GM12878 (cell line): ENCODE results near the gene DQX1.

Source experiments
- ASH2L ChIP-seq: fragments of 300-600, 200-600 bp; sonication (generic); IDR thresholded peaks from 2 replicates; pipeline ENCODE4 v1.6.1; 2017; ENCODE audit warnings: low read depth, mild to moderate bottlenecking, borderline replicate concordance
- CTCF ChIP-seq, 3 experiments: IDR thresholded peaks in 2 of 3; conservative IDR thresholded peaks in 1 of 3; 2 replicates each; pipeline ENCODE4 v1.5.1; 2011; ENCODE audit warnings: low read depth in 3 of 3, low read length in 3 of 3, mild to moderate bottlenecking in 3 of 3, control low read depth in 2 of 3, moderate library complexity in 2 of 3, inconsistent platforms in 1 of 3, mixed read lengths in 1 of 3; ENCODE audit not compliant: control insufficient read depth in 2 of 3, insufficient read depth in 1 of 3; ENCODE audit errors: extremely low read depth in 1 of 3
- EP300 ChIP-seq, 2 experiments: fragments of 150-350 bp in 1 of 2; IDR thresholded peaks; 2 replicates each; pipeline ENCODE4 v1.6.1; 2011 to 2012; ENCODE audit warnings: low read depth in 2 of 2, low read length in 2 of 2, borderline replicate concordance in 1 of 2, improper control_type of control experiment in 1 of 2, inconsistent platforms in 1 of 2; ENCODE audit not compliant: control insufficient read depth in 1 of 2
- EZH2 ChIP-seq: IDR thresholded peaks from 2 replicates; pipeline ENCODE4 v1.6.1; 2012; ENCODE audit warnings: low read depth, mild to moderate bottlenecking, control low read depth, inconsistent platforms, low read length, borderline replicate concordance; ENCODE audit not compliant: control insufficient read depth
- HDAC6 ChIP-seq: fragments of 200-600 bp; sonication (generic); IDR thresholded peaks from one replicate; pipeline ENCODE4 v1.8.0; 2017; ENCODE audit warnings: antibody characterized with exemption; ENCODE audit not compliant: unreplicated experiment
- KDM1A ChIP-seq: fragments of 200-600 bp; sonication (generic); IDR thresholded peaks from 2 replicates; pipeline ENCODE4 v1.6.1; 2016; ENCODE audit warnings: borderline replicate concordance
- KLF5 ChIP-seq: fragments of 450-650 bp; IDR thresholded peaks from 2 replicates; pipeline ENCODE4 v1.6.1; 2014; ENCODE audit warnings: mild to moderate bottlenecking; ENCODE audit not compliant: partially characterized antibody
- NR2F1 ChIP-seq: fragments of 450-650 bp; conservative IDR thresholded peaks from 2 replicates; pipeline ENCODE4 v1.6.1; 2017; ENCODE audit warnings: mild to moderate bottlenecking
- POLR2A ChIP-seq: IDR thresholded peaks from 2 replicates; pipeline ENCODE4 v1.6.1; 2011; ENCODE audit warnings: low read depth, mild to moderate bottlenecking, low read length
- SKIL ChIP-seq: fragments of 450-650 bp; IDR thresholded peaks from 2 replicates; pipeline ENCODE4 v1.6.1; 2017; ENCODE audit warnings: mild to moderate bottlenecking, low read depth, inconsistent platforms; ENCODE audit not compliant: poor library complexity, severe bottlenecking
- USF1 ChIP-seq: IDR thresholded peaks from 2 replicates; pipeline ENCODE4 v1.6.1; 2011; ENCODE audit warnings: borderline replicate concordance, low read depth, mild to moderate bottlenecking, moderate library complexity, mixed read lengths, low read length; ENCODE audit not compliant: insufficient read depth; ENCODE audit errors: extremely low read length
- ZZZ3 ChIP-seq: IDR thresholded peaks from 2 replicates; pipeline ENCODE4 v1.6.1; 2011; ENCODE audit warnings: low read depth; ENCODE audit not compliant: control insufficient read depth, insufficient read length

GRCh38 chr2:74558284-74559230, 32.5 kb upstream of the DQX1 start:
- TF ChIP-seq EP300 (IDR thresholded peaks at IDR 0.05; ENCODE audit: borderline replicate concordance in 1 of 2, control insufficient read depth in 1 of 2, low read depth in 2 of 2, low read length in 2 of 2) (no peak), ZZZ3 (no peak), CTCF (IDR thresholded peaks at IDR 0.05 in 2 of 3, conservative IDR thresholded peaks at IDR 0.05 in 1 of 3; ENCODE audit: control insufficient read depth in 2 of 3, extremely low read depth in 1 of 3, insufficient read depth in 1 of 3, low read depth in 3 of 3, low read length in 3 of 3) (no peak), USF1 (no peak), ASH2L (no peak), POLR2A (peak; percentile 63), NR2F1 (no peak), KDM1A (no peak), HDAC6 (no peak), SKIL (no peak), KLF5 (no peak), EZH2 (no peak)
